ENCODE data around the gene PALM. TPM values are rescaled to one million over a fixed set of nuclear protein-coding genes. Genes with fewer than 3 reads are reported as not detected.

PALM gene
- total RNA-seq, 1 experiment from 2014 or later = 22.1 TPM

DNA sequence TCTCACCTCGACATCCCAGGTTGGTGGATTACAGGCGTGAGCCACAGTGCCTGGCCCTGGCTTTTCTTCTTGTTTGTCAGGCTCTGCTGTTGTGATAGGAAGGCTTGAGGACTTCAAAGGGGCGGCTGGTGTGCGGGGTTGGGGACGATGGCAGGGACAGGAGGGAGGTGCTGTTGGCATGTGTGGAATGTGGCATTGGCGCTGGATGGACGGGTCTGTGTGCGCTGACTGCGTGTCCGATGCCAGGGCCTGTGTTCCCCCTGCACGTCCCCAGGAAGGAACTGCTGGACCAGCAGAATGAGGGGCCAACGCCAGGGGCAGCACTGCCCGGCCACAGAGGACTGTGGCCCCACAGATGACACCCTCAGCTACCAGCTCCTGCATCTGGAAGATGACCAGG lies 75.8 kb downstream of the PALM start:
- H3K4me3 Mint-ChIP-seq = no peak overlapping the region
- CTCF ChIA-PET = no interaction called here

DNA sequence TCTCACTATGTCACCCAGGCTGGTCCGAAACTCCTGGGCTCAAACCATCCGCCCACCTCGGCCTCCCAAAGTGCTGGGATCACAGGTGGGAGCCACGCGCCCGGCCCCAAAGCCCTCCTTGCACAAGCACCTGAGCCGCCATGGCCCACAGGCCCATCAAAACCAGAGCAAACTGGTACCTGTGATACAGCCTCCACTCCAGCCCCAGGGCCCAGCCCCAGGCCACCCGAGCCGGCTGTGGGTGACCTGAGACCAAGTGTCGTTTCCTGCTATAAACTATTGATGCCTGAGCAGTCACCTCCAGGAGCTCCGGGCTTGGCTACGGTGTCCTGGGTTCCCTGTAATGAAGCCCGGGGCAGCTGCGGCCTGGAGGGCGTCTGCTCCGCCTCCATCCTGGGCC lies 78.8 kb downstream of the PALM start:
- TF ChIP-seq PRRX2 (CRISPR knock-in tag; IDR thresholded peaks at IDR 0.05) (no peak), ETV6 (CRISPR knock-in tag; IDR thresholded peaks at IDR 0.05) (no peak), ZNF263 (CRISPR knock-in tag; IDR thresholded peaks at IDR 0.05; ENCODE audit: low read depth) (no peak), NFYB (CRISPR knock-in tag; conservative IDR thresholded peaks at IDR 0.05; ENCODE audit: low read depth) (no peak), ZNF232 (CRISPR knock-in tag; IDR thresholded peaks at IDR 0.05) (no peak), FOXP1 (CRISPR knock-in tag; IDR thresholded peaks at IDR 0.05; ENCODE audit: borderline replicate concordance) (no peak), SOX15 (CRISPR knock-in tag; IDR thresholded peaks at IDR 0.05) (no peak), NFATC4 (CRISPR knock-in tag; IDR thresholded peaks at IDR 0.05) (no peak), ESRRA (CRISPR knock-in tag; IDR thresholded peaks at IDR 0.05; ENCODE audit: borderline replicate concordance) (no peak), SP1 (CRISPR knock-in tag; conservative IDR thresholded peaks at IDR 0.05) (no peak)
- TF ChIP-seq, protein P1, sequence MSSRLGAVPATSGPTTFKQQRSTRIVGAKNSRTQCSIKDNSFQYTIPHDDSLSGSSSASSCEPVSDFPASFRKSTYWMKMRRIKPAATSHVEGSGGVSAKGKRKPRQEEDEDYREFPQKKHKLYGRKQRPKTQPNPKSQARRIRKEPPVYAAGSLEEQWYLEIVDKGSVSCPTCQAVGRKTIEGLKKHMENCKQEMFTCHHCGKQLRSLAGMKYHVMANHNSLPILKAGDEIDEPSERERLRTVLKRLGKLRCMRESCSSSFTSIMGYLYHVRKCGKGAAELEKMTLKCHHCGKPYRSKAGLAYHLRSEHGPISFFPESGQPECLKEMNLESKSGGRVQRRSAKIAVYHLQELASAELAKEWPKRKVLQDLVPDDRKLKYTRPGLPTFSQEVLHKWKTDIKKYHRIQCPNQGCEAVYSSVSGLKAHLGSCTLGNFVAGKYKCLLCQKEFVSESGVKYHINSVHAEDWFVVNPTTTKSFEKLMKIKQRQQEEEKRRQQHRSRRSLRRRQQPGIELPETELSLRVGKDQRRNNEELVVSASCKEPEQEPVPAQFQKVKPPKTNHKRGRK (CRISPR knock-in tag; IDR thresholded peaks at IDR 0.05; ENCODE audit: borderline replicate concordance) = no peak
- TF ChIP-seq, protein P2, sequence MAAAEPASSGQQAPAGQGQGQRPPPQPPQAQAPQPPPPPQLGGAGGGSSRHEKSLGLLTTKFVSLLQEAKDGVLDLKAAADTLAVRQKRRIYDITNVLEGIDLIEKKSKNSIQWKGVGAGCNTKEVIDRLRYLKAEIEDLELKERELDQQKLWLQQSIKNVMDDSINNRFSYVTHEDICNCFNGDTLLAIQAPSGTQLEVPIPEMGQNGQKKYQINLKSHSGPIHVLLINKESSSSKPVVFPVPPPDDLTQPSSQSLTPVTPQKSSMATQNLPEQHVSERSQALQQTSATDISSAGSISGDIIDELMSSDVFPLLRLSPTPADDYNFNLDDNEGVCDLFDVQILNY (CRISPR knock-in tag; IDR thresholded peaks at IDR 0.05) = no peak
- ChIA-PET POLR2A (no interaction called here), CTCF (no interaction called here)
- DNase-seq (ENCODE audit: low spot score) (no peak), ATAC-seq (no peak)
- Mint-ChIP-seq H3K4me3 (no peak overlapping the region), H3K27ac (no peak overlapping the region), H3K9me3 (no peaks in the 10 kb centered on the region), H3K36me3 (no peaks in the 10 kb centered on the region), H3K27me3 (ENCODE audit: low read depth) (no peaks in the 10 kb centered on the region), H3K4me1 (peaks cover 40% of the 10 kb centered on the region)

More for the DNA sequence above, 75.8 kb downstream of the PALM start:
- Mint-ChIP-seq H3K27ac (peak overlapping the region; percentile 32; the same call in 1 of the 2 replicates), H3K27me3 (ENCODE audit: low read depth) (no peaks in the 10 kb centered on the region), H3K4me1 (peaks cover 32% of the 10 kb centered on the region), H3K9me3 (no peaks in the 10 kb centered on the region), H3K36me3 (no peaks in the 10 kb centered on the region)
- ATAC-seq (no peak), DNase-seq (ENCODE audit: low spot score) (no peak)
- TF ChIP-seq FOXK1 (CRISPR knock-in tag; IDR thresholded peaks at IDR 0.05) (no peak), GRHL2 (CRISPR knock-in tag; IDR thresholded peaks at IDR 0.05; ENCODE audit: insufficient replicate concordance, severe bottlenecking) (no peak), CBFB (CRISPR knock-in tag; IDR thresholded peaks at IDR 0.05; ENCODE audit: low read depth) (no peak), ELF4 (CRISPR knock-in tag; IDR thresholded peaks at IDR 0.05; ENCODE audit: low read depth) (no peak), GABPB1 (CRISPR knock-in tag; IDR thresholded peaks at IDR 0.05) (no peak), ZNF396 (CRISPR knock-in tag; IDR thresholded peaks at IDR 0.05; ENCODE audit: borderline replicate concordance) (no peak), NR2C2 (CRISPR knock-in tag; IDR thresholded peaks at IDR 0.05) (no peak), ZNF232 (CRISPR knock-in tag; IDR thresholded peaks at IDR 0.05) (no peak)
- TF ChIP-seq, protein P3, sequence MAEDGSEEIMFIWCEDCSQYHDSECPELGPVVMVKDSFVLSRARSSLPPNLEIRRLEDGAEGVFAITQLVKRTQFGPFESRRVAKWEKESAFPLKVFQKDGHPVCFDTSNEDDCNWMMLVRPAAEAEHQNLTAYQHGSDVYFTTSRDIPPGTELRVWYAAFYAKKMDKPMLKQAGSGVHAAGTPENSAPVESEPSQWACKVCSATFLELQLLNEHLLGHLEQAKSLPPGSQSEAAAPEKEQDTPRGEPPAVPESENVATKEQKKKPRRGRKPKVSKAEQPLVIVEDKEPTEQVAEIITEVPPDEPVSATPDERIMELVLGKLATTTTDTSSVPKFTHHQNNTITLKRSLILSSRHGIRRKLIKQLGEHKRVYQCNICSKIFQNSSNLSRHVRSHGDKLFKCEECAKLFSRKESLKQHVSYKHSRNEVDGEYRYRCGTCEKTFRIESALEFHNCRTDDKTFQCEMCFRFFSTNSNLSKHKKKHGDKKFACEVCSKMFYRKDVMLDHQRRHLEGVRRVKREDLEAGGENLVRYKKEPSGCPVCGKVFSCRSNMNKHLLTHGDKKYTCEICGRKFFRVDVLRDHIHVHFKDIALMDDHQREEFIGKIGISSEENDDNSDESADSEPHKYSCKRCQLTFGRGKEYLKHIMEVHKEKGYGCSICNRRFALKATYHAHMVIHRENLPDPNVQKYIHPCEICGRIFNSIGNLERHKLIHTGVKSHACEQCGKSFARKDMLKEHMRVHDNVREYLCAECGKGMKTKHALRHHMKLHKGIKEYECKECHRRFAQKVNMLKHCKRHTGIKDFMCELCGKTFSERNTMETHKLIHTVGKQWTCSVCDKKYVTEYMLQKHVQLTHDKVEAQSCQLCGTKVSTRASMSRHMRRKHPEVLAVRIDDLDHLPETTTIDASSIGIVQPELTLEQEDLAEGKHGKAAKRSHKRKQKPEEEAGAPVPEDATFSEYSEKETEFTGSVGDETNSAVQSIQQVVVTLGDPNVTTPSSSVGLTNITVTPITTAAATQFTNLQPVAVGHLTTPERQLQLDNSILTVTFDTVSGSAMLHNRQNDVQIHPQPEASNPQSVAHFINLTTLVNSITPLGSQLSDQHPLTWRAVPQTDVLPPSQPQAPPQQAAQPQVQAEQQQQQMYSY (CRISPR knock-in tag; IDR thresholded peaks at IDR 0.05) = no peak
- TF ChIP-seq, protein P2 (CRISPR knock-in tag; IDR thresholded peaks at IDR 0.05) = no peak
- TF ChIP-seq, protein P4, sequence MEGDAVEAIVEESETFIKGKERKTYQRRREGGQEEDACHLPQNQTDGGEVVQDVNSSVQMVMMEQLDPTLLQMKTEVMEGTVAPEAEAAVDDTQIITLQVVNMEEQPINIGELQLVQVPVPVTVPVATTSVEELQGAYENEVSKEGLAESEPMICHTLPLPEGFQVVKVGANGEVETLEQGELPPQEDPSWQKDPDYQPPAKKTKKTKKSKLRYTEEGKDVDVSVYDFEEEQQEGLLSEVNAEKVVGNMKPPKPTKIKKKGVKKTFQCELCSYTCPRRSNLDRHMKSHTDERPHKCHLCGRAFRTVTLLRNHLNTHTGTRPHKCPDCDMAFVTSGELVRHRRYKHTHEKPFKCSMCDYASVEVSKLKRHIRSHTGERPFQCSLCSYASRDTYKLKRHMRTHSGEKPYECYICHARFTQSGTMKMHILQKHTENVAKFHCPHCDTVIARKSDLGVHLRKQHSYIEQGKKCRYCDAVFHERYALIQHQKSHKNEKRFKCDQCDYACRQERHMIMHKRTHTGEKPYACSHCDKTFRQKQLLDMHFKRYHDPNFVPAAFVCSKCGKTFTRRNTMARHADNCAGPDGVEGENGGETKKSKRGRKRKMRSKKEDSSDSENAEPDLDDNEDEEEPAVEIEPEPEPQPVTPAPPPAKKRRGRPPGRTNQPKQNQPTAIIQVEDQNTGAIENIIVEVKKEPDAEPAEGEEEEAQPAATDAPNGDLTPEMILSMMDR (IDR thresholded peaks at IDR 0.05) = no peak
- TF ChIP-seq, protein P5, sequence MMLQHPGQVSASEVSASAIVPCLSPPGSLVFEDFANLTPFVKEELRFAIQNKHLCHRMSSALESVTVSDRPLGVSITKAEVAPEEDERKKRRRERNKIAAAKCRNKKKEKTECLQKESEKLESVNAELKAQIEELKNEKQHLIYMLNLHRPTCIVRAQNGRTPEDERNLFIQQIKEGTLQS (CRISPR knock-in tag; conservative IDR thresholded peaks at IDR 0.05) = no peak
- TF ChIP-seq, protein P6, sequence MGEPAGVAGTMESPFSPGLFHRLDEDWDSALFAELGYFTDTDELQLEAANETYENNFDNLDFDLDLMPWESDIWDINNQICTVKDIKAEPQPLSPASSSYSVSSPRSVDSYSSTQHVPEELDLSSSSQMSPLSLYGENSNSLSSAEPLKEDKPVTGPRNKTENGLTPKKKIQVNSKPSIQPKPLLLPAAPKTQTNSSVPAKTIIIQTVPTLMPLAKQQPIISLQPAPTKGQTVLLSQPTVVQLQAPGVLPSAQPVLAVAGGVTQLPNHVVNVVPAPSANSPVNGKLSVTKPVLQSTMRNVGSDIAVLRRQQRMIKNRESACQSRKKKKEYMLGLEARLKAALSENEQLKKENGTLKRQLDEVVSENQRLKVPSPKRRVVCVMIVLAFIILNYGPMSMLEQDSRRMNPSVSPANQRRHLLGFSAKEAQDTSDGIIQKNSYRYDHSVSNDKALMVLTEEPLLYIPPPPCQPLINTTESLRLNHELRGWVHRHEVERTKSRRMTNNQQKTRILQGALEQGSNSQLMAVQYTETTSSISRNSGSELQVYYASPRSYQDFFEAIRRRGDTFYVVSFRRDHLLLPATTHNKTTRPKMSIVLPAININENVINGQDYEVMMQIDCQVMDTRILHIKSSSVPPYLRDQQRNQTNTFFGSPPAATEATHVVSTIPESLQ (CRISPR knock-in tag; IDR thresholded peaks at IDR 0.05) = no peak
- POLR2A ChIA-PET = interaction anchor here (1.4 kb wide), 1 partner anchor 12 kb away, joined by 5 read pairs; the partner anchor contains the start of gene PTBP1

Measured in WTC11 (cell line).